Trophoblast cell (in vitro differentiated cells and primary cell): ENCODE data around the gene MCTP1.

ENCODE experiments used
- DNase-seq, 2 donors: peaks; one replicate each; pipeline ENCODE4 v3.0.0-alpha.2; 2016
- H2AFZ ChIP-seq: 2 replicates; pipeline ENCODE4 v1.6.1; 2013; ENCODE audit warnings: low read length, moderate library complexity, mild to moderate bottlenecking; ENCODE audit not compliant: insufficient read depth, poor library complexity
- H2AK5ac ChIP-seq: 2 replicates; pipeline ENCODE4 v1.6.1; 2013; ENCODE audit warnings: mild to moderate bottlenecking, low read length
- H2BK120ac ChIP-seq: 2 replicates; pipeline ENCODE4 v1.6.1; 2013; ENCODE audit warnings: low read length, mild to moderate bottlenecking, moderate library complexity; ENCODE audit not compliant: insufficient read depth, poor library complexity
- H2BK12ac ChIP-seq: 2 replicates; pipeline ENCODE4 v1.6.1; 2013; ENCODE audit warnings: mild to moderate bottlenecking, low read length, moderate library complexity
- H2BK5ac ChIP-seq: 2 replicates; pipeline ENCODE4 v1.6.1; 2013; ENCODE audit warnings: low read length, low read depth, moderate library complexity, mild to moderate bottlenecking; ENCODE audit not compliant: poor library complexity
- H3K14ac ChIP-seq: 2 replicates; pipeline ENCODE4 v1.6.1; 2013; ENCODE audit warnings: mild to moderate bottlenecking, low read length
- H3K18ac ChIP-seq: 2 replicates; pipeline ENCODE4 v1.6.1; 2013; ENCODE audit warnings: mild to moderate bottlenecking, low read length
- H3K23ac ChIP-seq: 2 replicates; pipeline ENCODE4 v1.6.1; 2013; ENCODE audit warnings: low read length
- H3K27ac ChIP-seq: 2 replicates; pipeline ENCODE4 v1.5.1; 2013; ENCODE audit warnings: low read depth, mild to moderate bottlenecking, inconsistent platforms, low read length, moderate library complexity
- H3K27me3 ChIP-seq: 2 replicates; pipeline ENCODE4 v1.6.1; 2013; ENCODE audit warnings: inconsistent platforms, mild to moderate bottlenecking, low read length, moderate library complexity; ENCODE audit not compliant: insufficient read depth
- H3K36me3 ChIP-seq, 2 experiments: 1 replicate in 1 of 2; 2 replicates in 1 of 2; pipeline ENCODE4 v1.6.1; 2013; ENCODE audit warnings: low read length in 2 of 2, mild to moderate bottlenecking in 2 of 2, moderate library complexity in 1 of 2; ENCODE audit not compliant: insufficient read depth in 2 of 2, control insufficient read depth in 1 of 2
- H3K4ac ChIP-seq: 2 replicates; pipeline ENCODE4 v1.6.1; 2013; ENCODE audit warnings: low read depth, mild to moderate bottlenecking, low read length, moderate library complexity
- H3K4me1 ChIP-seq, 2 experiments: 1 replicate in 1 of 2; 2 replicates in 1 of 2; pipeline ENCODE4 v1.6.1; 2013; ENCODE audit warnings: low read length in 2 of 2, mild to moderate bottlenecking in 2 of 2, moderate library complexity in 1 of 2; ENCODE audit not compliant: insufficient read depth in 2 of 2, control insufficient read depth in 1 of 2
- H3K4me2 ChIP-seq: 2 replicates; pipeline ENCODE4 v1.6.1; 2013; ENCODE audit warnings: inconsistent platforms, mild to moderate bottlenecking, low read length, moderate library complexity
- H3K4me3 ChIP-seq: 2 replicates; pipeline ENCODE4 v1.5.1; 2013; ENCODE audit warnings: mild to moderate bottlenecking, low read depth, low read length, inconsistent platforms
- H3K79me1 ChIP-seq: one replicate; pipeline ENCODE4 v1.6.1; 2013; ENCODE audit warnings: low read length
- H3K79me2 ChIP-seq: 2 replicates; pipeline ENCODE4 v1.6.1; 2013; ENCODE audit warnings: low read length, mild to moderate bottlenecking; ENCODE audit not compliant: control insufficient read depth, insufficient read depth, poor library complexity
- H3K9ac ChIP-seq: 2 replicates; pipeline ENCODE4 v1.6.1; 2013; ENCODE audit warnings: mild to moderate bottlenecking, low read length
- H3K9me3 ChIP-seq: 2 replicates; pipeline ENCODE4 v1.6.1; 2013; ENCODE audit warnings: low read depth, mild to moderate bottlenecking, control low read depth, inconsistent platforms, low read length; ENCODE audit not compliant: insufficient read depth
- H4K12ac ChIP-seq: 2 replicates; pipeline ENCODE4 v1.6.1; 2013; ENCODE audit warnings: low read depth, mild to moderate bottlenecking, low read length, moderate library complexity
- H4K8ac ChIP-seq: 2 replicates; pipeline ENCODE4 v1.6.1; 2013; ENCODE audit warnings: low read depth, mild to moderate bottlenecking, low read length, moderate library complexity
- H4K91ac ChIP-seq: one replicate; pipeline ENCODE4 v1.6.1; 2013; ENCODE audit warnings: low read depth, mild to moderate bottlenecking, low read length, moderate library complexity
- WGBS: extraction: QIAGEN DNeasy Blood & Tissue Kit; methylation state at CpG from one replicate; pipeline ENCODE4 v1.1.7; 2013; ENCODE audit warnings: missing lambda C conversion rate; ENCODE audit not compliant: insufficient read length, insufficient coverage; ENCODE audit errors: extremely low coverage; 5-methylcytosine and 5-hydroxymethylcytosine counted together

Gene MCTP1

DNA sequence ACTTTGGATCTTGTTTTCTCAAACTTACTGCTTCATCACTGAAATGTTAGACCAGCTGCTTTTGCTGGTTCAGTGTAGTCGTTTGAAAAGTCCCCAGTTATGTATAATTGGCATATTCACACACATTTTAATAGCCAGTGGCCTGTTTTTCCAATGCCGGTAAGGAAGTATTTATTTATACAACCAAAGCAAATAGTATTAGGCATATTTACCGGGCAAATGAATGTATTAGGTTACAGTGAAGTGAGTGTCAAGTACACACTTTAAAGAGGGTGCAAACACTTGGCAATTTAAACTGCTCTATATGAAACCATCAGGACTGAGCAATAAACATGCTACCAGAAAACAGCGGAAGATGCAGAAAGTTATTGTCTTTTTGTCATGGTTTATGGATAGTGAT lies 242.9 kb downstream of the MCTP1 start:
- Histone ChIP-seq H3K23ac (no peak overlapping the region), H3K14ac (no peak overlapping the region), H3K27me3 (no peaks in the 10 kb centered on the region), H3K4me1 (no peaks in the 10 kb centered on the region), H2AFZ (no peak overlapping the region), H3K18ac (no peak overlapping the region), H3K27ac (no peak overlapping the region), H4K8ac (no peak overlapping the region), H3K79me1 (no peaks in the 10 kb centered on the region), H4K91ac (no peak overlapping the region), H3K9ac (no peak overlapping the region), H3K79me2 (no peaks in the 10 kb centered on the region), H3K9me3 (no peaks in the 10 kb centered on the region), H2BK120ac (no peak overlapping the region), H4K12ac (no peak overlapping the region), H2BK12ac (no peak overlapping the region), H3K4me2 (no peak overlapping the region), H3K4me3 (no peak overlapping the region), H2AK5ac (no peak overlapping the region), H2BK5ac (no peak overlapping the region), H3K36me3 (no peaks in the 10 kb centered on the region), H3K4ac (no peak overlapping the region)
- no peak for DNase-seq
- WGBS = no CpG with 5 or more reads among the region's 4 CpGs

DNA sequence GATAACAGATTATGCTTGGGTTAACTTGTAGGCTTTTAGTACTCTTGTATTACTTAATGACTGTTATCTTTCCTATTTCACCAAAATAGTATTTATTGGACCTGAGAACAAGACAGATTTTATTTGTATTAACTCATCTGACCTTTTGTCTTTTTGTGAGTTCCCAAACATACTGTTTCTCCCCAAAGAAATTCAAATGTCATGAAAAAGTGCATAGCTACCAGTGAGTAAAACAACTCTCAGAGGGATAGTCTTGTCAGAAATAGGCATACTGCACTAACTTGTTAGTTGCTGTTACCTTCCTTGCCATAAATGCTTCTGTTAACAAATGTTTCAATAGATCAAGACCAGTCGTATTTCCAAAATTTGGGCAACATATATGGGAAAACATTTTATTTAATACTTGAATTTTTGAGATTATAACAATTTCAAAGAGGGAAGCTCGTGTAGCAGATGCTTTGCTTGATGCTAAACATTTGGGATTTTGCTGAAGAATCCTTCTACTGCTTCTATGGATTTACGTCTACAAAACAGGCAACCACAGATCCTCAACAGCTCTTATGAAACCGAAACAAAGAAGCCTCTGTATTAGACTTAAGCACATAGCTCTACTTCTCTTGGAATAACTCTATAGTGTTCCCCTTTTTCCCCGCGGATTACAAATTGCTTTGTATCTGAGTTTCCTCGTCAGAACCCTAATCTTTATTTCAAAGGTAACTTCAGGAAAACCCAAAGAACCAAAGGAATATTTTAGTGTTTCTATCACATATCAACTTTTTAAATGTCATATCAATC lies 248.8 kb downstream of the MCTP1 start:
- Histone ChIP-seq H3K27me3 (no peaks in the 10 kb centered on the region), H3K9ac (no peak overlapping the region), H3K79me1 (no peaks in the 10 kb centered on the region), H2AK5ac (no peak overlapping the region), H3K4me3 (no peak overlapping the region), H3K79me2 (no peaks in the 10 kb centered on the region), H2BK120ac (no peak overlapping the region), H3K4ac (no peak overlapping the region), H3K27ac (no peak overlapping the region), H2BK5ac (no peak overlapping the region), H2BK12ac (no peak overlapping the region), H3K9me3 (no peaks in the 10 kb centered on the region), H4K12ac (no peak overlapping the region), H2AFZ (no peak overlapping the region), H3K23ac (no peak overlapping the region), H3K14ac (no peak overlapping the region), H4K91ac (no peak overlapping the region), H3K36me3 (no peaks in the 10 kb centered on the region), H4K8ac (no peak overlapping the region), H3K4me2 (no peak overlapping the region), H3K18ac (no peak overlapping the region), H3K4me1 (no peaks in the 10 kb centered on the region)
- DNase-seq = no peak
- WGBS = no CpG with 5 or more reads among the region's 7 CpGs

DNA sequence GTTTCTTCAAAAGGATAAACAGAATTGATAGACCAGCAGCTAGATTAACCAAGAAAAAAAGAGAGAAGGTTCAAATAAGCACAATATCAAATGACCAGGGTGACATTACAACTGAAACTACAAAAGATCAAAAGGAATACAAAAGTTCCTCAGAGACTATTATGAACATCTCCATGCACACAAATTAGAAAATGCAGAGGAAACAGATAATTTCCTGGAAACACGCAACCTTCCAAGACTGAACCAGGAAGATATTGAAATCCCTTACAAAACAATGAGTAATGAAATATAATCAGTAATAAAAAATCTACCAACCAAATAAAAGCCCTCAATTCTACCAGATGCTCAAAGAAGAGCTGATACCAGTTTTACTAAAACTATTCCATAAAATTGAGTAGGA lies 252.1 kb downstream of the MCTP1 start:
- H3K79me2 ChIP-seq = no peaks in the 10 kb centered on the region
- H3K23ac ChIP-seq = no peak overlapping the region
- WGBS = no CpG with 5 or more reads among the region's 1 CpG

DNA sequence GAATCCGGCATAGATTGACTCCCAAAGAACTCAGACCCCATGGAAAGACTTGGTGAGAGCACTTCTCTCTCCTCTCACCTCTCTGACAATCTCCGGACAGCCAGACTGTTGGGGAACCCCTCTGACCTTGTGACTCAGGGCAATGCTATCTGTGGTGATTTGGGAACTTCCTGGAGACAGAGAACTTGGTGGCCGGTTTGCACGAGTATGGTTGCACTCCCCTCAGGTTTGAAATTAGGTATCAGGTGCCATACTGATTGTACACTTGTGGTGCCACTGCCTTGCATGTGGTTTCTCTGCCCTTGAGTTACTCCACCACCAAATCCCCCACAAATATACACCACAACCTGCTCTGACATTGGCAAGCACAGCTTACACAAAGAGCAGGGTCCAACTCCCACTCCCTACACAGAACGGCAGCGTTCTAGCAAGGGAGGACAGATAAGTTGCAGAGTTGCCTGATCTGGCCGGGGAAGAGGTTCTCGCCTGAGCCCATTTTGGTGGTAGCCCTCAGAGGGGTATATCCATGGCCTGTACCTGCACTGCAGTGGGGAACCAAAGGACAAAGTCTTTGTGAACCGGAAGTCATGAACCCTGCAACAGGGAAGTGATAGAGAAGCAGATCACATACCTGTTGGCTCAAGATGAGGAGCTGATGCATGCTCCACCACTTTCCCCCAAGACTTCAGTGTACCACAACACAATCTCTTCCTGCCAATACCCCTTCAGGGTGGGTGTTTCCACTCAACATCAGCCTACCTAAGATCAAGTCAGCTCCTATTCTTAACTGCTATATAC lies 255.1 kb downstream of the MCTP1 start:
- WGBS = no CpG with 5 or more reads among the region's 9 CpGs
- H3K4me3 ChIP-seq = no peak overlapping the region

More for the DNA sequence above, 252.1 kb downstream of the MCTP1 start:
- no peaks in the 10 kb centered on the region for H3K27me3 ChIP-seq
- no peak overlapping the region for H2BK5ac ChIP-seq
- no peak overlapping the region for H3K14ac ChIP-seq
- no peak overlapping the region for H3K18ac ChIP-seq
- no peak overlapping the region for H2AFZ ChIP-seq
- H3K4me3 ChIP-seq = no peak overlapping the region
- no peak overlapping the region for H3K9ac ChIP-seq
- no peak overlapping the region for H2AK5ac ChIP-seq
- no peaks in the 10 kb centered on the region for H3K9me3 ChIP-seq
- no peaks in the 10 kb centered on the region for H3K4me1 ChIP-seq
- no peaks in the 10 kb centered on the region for H3K79me1 ChIP-seq
- no peak overlapping the region for H2BK12ac ChIP-seq
- no peak overlapping the region for H4K8ac ChIP-seq
- no peak overlapping the region for H3K27ac ChIP-seq
- no peak overlapping the region for H3K4me2 ChIP-seq
- H2BK120ac ChIP-seq = no peak overlapping the region
- DNase-seq = no peak
- no peak overlapping the region for H3K4ac ChIP-seq
- H3K36me3 ChIP-seq = no peaks in the 10 kb centered on the region
- H4K91ac ChIP-seq = no peak overlapping the region
- no peak overlapping the region for H4K12ac ChIP-seq

More for the DNA sequence above, 255.1 kb downstream of the MCTP1 start:
- H4K91ac ChIP-seq = no peak overlapping the region
- H2BK5ac ChIP-seq = no peak overlapping the region
- no peak overlapping the region for H2AFZ ChIP-seq
- H3K4ac ChIP-seq = no peak overlapping the region
- H3K79me2 ChIP-seq = no peaks in the 10 kb centered on the region
- no peaks in the 10 kb centered on the region for H3K27me3 ChIP-seq
- H4K8ac ChIP-seq = no peak overlapping the region
- no peaks in the 10 kb centered on the region for H3K4me1 ChIP-seq
- H4K12ac ChIP-seq = no peak overlapping the region
- no peak overlapping the region for H2BK120ac ChIP-seq
- H3K36me3 ChIP-seq = no peaks in the 10 kb centered on the region
- no peak overlapping the region for H3K23ac ChIP-seq
- H3K4me2 ChIP-seq = no peak overlapping the region
- H3K79me1 ChIP-seq = no peaks in the 10 kb centered on the region
- DNase-seq = no peak
- no peak overlapping the region for H3K9ac ChIP-seq
- no peak overlapping the region for H2BK12ac ChIP-seq
- no peaks in the 10 kb centered on the region for H3K9me3 ChIP-seq
- no peak overlapping the region for H3K14ac ChIP-seq
- H3K18ac ChIP-seq = no peak overlapping the region
- no peak overlapping the region for H3K27ac ChIP-seq
- no peak overlapping the region for H2AK5ac ChIP-seq
